ENCODE data around the gene GPR3.
A peak's percentile ranks its signal among the peaks of the same experiment; 100 is the strongest.
"Not testable (repeated sequence)": the region's sequence is repeated elsewhere in the genome, so short reads cannot be mapped to it uniquely, and the experiment has no call there.

GPR3 gene

DNA sequence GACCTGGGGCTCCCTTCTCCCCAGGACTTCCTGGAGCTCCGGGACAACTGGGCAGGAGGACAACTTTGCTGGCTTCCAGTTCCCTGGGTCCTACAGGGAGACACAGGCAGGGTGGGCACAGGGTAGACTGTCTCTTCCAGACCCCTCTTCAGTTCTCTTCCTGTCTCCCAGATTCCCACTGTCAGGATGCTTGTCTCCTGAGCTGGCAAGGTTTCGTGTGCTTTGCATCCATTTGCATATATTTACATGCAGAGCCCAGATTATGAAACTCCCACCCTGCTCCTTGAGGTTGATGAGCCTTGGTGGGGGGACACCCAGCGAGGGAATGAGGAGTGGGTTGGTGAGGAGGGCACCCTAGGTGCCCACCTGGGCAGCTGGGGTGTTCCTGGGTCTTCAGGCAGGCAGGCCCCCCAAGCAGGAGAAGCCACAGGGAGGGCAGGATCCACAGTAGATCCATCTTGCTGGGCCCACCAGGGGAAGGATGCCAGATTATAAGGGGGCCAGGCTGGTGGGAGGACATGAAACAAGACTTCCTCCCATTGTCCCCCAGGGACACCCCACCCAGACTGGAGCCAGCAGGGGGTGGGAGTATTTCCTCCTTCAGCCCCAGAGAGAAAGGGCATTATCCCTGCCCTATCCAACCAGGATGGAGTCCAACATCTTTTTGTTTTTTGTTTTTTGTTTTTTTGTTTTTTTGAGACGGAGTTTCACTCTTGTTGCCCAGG, 17.9 kb upstream of the GPR3 start, which contains the start of gene FCN3:
TSS of gene FCN3 (minus strand) at position 463 of the 725 bp plus-strand sequence. CDS start at position 457, 6 bp downstream.
- no peak within 1 kb of the TSS for H3K4me3 ChIP-seq (ENCODE audit: low read depth, low read length)
- no peak for DNase-seq (ENCODE audit: low read depth)

DNA sequence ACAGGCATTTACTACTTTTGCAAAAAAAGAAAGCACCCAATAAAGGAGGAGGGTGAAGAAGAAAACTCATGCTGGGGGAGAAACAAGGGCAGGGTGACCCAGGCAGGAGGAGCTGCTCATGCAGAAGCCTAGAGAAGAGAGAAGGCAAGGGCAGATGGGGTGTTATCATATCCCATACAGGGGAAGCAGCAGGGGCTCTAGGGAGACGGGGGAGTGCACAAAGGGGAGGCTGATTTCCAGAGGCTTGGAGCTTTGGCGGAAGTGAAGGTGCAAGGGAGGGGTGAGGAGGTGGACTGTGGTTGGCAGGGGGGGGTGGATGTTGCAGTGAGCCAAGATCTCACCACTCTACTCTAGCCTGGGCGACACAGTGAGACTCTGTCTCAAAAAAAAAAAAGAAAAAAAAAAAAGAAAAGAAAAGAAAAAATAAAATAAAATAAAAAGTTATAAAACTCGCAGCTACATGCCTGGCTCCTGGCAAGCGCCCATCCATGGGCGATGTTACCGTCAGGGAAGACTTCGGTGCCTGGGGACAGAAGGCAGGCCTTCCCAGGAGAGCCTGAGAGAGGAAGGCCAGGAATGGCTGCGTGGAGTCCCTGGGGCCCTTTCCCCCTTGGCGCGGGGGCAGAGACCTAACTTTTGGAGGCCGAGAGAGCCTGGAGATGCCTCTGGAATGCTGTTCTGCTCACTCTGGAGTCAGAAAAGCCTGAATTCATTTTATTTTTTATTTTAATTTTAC, 14.5 kb upstream of the GPR3 start:
- H3K4me3 ChIP-seq (ENCODE audit: low read depth, low read length), result no peak overlapping the region
- no peak for DNase-seq (ENCODE audit: low read depth)

DNA sequence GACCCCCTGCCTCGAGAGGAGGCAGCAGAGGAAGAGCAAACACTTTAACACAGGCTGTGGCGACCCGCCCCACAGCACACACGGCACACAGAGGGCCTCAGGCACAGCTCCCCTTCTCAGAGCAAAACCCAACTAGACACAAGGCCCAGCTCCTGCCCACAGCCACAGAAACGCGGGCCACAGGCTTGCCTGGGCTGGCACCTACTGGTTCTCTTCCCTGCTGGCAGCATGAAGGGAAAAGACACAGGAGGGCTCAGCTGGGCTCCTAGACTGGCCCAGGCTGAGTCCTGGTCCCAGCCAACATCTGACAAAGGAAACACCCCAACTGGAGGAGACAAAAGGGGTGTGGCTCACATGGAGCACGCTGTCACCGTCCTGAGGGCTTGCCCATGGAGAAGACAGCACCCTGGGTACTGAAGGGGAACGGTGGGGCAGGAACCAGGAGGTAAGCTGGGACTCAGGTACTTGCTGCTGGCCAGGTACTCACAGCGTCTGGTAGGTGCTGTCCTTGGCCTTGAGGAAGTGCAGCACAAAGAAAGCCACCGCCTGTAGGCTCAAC, 12.8 kb upstream of the GPR3 start:
- H3K4me3 ChIP-seq (ENCODE audit: low read depth, low read length), result no peak overlapping the region
- no peak for DNase-seq (ENCODE audit: low read depth)

DNA sequence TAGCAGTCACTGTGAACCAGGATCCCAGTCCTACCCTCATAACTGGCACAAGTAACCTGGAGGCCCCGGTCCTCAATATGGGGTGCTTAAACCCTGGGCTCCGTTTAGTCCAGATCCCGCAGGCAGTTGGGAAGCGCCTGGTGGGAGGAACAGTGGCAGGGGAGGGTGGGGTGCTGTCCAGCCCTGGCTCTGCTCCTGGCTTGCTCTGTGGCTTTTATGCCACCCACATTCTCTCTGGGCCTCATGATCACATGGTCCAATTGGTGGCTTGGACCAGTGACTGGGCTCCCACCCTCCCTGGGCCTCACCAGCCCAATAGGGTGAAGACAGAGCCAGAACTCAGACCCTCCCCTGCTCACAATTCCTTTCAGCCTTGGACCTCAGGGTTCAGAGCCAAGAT, 12.2 kb upstream of the GPR3 start:
- no peak overlapping the region for H3K4me3 ChIP-seq (ENCODE audit: low read depth, low read length)
- DNase-seq (ENCODE audit: low read depth), result no peak

DNA sequence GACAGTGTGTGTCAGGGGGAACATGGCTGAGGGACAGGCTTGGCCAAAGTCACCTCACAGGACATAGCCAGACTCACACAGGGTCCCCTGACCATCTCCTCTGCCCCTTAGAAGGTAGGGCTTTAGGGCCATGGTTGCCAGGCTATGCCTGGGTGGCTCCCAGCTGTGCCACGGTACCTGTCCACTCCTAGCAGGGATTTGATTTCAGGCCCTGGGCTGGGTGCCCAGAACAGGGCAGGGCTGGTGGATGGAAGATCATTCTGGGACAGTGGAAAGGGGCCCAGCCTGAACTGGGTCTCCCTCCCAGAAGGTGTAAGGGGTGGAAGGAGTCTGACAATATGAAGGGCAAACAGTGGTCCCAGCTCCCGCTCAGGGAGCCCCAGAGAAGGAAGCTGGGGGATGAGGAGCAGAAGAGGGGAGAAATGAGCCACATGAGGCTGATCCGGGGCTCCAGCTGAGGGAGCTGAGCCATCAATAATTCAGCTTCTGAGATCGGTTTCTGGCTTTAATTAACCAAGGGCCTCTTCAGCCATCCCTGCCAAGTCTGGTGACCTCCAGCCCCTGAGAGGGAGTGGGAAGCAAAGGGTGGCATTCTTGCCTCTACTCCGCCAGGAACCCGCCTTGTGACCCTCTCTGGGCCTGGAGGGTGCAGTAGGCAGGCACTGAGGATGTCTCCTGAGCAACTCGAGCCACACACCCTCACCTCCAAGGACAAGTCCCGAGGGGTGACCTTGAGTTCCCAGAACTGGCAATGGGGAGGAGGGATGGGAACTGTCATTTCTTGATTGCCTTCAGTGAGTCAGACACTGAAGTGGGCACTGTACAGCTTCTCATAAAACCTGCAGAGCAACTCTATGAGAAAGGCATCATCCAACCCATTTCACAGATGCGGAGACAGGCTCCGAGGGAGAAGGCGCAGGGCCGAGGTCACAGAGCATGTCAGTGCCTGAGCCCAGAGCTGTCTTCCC, 11.4 kb upstream of the GPR3 start:
- no peak overlapping the region for H3K4me3 ChIP-seq (ENCODE audit: low read depth, low read length)
- no peak for DNase-seq (ENCODE audit: low read depth)

DNA sequence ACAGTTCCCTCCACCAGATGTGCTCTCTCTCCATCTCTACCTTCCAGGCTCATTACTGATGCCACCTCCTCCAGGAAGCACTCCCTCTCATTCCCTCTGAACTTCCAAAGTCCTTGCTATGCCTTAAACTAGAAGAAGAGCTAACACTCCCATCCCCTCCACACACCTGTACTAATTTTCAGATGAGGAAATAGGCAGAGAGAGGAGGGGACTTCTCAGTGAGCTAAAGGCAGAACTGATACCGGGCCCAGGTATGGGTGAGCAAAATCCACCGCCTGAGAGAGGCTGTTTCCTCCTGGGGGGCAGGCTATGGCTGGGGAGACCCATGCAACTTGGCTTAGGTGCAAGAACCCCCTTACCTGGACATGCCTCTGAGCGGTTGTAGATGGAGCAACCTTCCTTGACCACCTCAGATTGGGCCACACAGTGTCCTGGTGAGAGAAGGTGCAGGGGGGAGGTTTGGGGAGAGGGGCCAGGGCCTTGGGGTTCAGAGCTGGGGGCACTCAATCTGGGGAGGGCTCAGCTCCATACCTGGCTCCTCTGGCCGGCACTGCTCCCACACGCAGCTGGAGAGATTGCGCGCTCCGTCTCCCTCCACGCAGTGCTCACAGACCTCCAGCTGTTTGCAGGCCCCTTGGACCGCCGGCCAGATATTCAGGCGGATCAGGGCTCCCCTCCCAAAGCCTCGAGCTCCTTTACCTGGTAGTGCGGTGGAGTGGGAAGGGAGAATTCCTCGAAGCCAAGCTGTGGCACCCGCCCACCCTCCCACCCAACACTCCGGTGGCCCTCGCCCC, 10.3 kb upstream of the GPR3 start:
- H3K4me3 ChIP-seq (ENCODE audit: low read depth, low read length), result no peak overlapping the region
- DNase-seq (ENCODE audit: low read depth), result no peak

DNA sequence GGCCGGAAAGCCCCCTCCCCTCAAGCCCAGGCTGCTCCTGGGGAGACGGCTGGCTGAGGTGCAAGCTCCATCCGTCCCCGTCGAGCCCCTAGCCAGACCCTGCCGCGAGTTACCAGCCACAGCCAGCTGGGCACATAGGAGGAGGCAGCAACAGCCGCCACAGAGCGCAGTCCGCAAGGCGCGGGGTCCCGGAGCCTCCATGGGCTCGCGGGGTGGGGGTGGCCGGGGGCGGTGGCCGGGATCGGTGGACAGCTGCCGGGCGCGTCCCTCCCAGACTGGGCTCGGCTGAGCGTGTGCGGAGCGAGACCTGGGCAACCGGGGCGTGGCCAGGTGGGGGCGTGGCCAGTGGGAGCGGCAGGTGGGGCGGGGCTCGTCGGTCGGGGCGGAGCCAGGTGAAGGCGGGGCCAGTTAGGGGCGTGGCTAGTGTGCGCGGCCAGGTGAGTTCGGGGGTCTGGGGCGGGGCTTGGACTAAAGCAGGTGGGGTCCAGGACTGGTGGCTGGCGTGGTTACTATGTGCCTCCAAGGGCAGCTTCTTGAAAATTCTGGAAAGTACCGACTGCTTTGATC, 9.3 kb upstream of the GPR3 start, which contains the start of gene CD164L2:
TSS of gene CD164L2 (minus strand) at position 295 of the 567 bp plus-strand sequence. CDS start at position 201, 94 bp downstream.
- DNase-seq (ENCODE audit: low read depth), result no peak
- H3K4me3 ChIP-seq (ENCODE audit: low read depth, low read length), result no peak within 1 kb of the TSS

DNA sequence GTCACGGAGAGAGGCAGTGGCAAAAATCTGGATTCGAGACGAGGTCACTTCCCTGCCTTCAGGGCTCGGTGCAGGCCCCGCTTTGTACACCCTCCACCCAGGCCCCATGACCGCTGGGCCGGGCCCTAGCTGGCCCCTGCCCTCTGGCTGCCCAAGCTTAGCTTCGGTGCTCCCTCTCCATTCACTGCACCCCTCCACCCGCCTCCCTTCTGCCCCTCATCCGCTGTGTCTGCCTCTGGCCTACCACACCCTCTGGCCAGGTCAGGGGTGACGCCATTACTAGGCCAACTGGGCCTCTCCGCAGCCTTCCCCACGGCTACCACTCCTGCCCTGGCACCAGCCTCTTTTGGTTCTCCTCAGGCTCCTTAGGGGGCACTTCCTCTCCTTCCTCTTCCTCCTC, 8.8 kb upstream of the GPR3 start:
- no peak for DNase-seq (ENCODE audit: low read depth)
- H3K4me3 ChIP-seq (ENCODE audit: low read depth, low read length), result no peak overlapping the region

DNA sequence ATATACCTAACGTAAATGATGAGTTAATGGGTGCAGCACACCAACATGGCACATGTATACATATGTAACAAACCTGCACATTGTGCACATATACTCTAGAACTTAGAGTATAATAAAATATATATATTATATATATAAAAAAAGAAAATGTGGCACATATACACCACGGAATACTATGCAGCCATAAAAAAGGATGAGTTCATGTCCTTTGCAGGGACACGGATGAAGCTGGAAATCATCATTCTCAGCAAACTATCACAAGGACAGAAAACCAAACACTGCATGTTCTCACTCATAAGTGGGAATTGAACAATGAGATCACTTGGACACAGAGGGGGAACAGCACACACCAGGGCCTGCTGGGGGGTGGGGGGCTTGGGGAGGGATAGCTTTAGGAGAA, 7.6 kb upstream of the GPR3 start:
- not testable (repeated sequence) for DNase-seq (ENCODE audit: low read depth); H3K4me3 ChIP-seq (ENCODE audit: low read depth, low read length)

DNA sequence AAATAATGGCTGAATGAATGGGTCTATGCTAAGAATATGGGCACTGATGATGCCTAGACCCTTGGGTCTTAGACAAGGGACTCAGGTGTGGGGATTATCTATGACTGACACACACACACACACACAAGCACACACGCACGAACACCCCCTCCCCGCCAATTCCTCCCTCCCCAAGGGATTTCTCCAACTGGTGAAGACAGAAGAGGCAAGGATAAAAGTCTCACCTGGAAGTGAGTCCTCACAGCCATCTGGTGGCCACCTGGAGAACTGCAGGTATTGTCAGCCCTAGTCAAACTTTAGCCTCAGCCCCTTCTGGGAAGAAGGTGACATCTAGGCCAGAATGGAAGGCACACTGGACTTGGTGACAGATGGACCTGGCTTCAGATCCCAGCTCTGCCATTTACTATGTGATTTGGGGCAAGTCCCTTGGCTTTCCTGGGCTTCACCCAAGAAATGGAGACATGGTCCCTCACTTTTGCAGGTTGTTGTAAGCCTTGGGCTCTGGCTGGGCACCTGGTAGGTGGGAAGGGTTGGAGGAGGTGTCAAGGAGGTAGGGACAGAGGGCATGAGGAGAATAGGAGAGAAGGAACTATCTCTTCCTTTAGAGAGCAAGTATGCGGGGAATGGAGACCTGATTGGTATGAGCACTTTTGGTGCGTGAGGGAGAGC, 4.0 kb upstream of the GPR3 start:
- no peak overlapping the region for H3K4me3 ChIP-seq (ENCODE audit: low read depth, low read length)
- no peak for DNase-seq (ENCODE audit: low read depth)

DNA sequence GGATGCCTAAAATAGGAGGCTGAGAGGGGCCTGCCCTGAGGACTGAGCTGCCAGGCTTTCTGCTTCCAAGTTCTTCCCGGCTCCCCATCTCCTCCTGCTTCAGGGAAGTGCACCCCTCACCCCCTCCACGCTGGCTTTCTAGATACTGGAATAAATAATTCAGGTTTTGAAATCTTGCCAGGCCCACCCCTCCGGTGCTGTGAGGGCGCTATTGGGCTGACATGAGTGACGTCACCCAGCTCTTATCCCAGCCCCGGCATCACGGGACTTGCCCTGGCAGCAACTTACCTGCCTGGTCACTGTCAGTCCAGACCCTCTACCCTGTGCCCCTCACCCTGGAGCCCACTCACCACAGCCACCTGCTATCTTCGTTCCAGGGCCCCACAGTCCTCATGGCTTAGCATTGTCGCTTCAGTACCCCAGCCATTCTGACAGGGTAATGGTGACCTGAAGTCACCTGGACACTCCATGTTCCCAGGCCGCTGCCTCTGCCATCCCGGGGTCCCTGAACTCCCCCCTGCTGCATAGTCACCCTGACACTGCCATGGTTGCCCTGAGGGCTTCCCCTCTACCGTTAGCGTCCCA, 819 bp upstream of the GPR3 start:
- no peak for DNase-seq (ENCODE audit: low read depth)
- H3K4me3 ChIP-seq (ENCODE audit: low read depth, low read length), result peak overlapping the region; percentile 76

DNA sequence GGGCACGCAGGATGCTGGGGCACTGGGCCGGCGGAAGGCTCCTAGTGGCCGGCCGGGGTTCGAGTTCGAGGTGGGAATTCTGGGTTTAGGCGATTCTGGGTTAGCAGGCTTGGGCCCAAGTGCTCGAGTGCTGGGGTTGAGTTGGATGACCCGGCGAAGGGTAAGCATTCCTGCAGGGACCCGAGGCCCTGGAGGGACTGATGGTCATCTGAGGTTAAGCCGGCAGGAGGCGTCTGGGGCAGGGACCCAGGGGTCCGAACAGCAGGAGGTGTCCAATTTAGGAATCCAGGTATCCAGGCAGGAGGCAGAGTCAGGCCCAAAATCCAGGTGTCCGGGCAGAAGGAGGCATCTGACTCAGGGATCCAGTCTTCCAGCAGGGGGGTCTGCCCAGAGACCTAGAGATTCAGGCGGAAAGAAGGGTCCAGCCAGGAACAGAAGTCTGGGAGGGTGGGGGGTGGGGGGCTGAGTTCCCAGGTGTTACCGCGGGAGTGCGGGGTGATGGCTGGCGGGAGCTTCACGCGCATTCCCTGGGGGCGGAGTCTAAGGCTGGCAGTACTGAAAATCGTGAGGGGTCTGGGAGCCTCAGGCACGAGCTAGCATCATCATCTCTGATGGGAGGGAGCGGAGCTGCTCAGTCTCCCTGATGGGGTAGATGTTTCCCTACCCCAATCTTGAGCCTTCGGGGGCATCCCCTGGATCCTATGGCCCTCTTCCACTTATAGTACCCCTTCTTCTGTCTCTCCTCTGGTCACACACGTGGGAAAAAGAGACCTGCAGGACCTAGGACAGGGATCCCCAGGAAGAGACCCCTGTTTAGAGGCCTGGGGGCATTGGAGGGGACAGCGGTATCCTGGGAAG, 585 bp downstream of the GPR3 start:
- peak overlapping the region; percentile 76 for H3K4me3 ChIP-seq (ENCODE audit: low read depth, low read length)
- no peak for DNase-seq (ENCODE audit: low read depth)

DNA sequence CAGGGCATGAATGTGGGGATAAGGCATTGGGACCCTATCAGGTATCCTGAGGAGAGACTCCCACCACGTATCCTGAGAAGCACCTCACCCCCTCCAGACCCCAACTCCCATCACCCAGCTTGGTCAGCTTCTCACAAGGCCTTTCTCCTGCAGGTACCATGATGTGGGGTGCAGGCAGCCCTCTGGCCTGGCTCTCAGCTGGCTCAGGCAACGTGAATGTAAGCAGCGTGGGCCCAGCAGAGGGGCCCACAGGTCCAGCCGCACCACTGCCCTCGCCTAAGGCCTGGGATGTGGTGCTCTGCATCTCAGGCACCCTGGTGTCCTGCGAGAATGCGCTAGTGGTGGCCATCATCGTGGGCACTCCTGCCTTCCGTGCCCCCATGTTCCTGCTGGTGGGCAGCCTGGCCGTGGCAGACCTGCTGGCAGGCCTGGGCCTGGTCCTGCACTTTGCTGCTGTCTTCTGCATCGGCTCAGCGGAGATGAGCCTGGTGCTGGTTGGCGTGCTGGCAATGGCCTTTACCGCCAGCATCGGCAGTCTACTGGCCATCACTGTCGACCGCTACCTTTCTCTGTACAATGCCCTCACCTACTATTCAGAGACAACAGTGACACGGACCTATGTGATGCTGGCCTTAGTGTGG, 1.3 kb downstream of the GPR3 start:
- DNase-seq (ENCODE audit: low read depth), result no peak
- H3K4me3 ChIP-seq (ENCODE audit: low read depth, low read length), result no peak overlapping the region

DNA sequence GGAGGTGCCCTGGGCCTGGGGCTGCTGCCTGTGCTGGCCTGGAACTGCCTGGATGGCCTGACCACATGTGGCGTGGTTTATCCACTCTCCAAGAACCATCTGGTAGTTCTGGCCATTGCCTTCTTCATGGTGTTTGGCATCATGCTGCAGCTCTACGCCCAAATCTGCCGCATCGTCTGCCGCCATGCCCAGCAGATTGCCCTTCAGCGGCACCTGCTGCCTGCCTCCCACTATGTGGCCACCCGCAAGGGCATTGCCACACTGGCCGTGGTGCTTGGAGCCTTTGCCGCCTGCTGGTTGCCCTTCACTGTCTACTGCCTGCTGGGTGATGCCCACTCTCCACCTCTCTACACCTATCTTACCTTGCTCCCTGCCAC, 1.8 kb downstream of the GPR3 start:
- no peak overlapping the region for H3K4me3 ChIP-seq (ENCODE audit: low read depth, low read length)
- DNase-seq (ENCODE audit: low read depth), result no peak

DNA sequence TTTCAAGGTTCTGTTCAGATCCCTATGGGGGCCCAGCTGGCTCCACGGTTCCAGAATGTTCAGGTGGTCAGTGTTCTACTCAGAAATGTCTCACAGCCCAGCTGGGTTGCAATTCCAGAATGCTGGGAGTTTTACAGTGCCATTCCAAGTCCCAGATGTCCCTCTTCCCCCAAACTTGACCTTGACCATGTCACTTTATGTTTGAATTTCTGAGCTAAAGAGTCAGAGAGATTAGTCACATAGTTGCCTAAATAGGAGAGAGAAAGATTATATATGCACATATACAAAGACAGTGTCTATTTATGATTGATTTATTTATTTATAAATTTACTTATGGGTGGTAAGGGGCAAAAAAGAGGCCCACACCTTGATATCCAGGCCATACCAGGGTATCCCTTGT, 2.5 kb downstream of the GPR3 start:
- H3K4me3 ChIP-seq (ENCODE audit: low read depth, low read length), result no peak overlapping the region
- DNase-seq (ENCODE audit: low read depth), result no peak

DNA sequence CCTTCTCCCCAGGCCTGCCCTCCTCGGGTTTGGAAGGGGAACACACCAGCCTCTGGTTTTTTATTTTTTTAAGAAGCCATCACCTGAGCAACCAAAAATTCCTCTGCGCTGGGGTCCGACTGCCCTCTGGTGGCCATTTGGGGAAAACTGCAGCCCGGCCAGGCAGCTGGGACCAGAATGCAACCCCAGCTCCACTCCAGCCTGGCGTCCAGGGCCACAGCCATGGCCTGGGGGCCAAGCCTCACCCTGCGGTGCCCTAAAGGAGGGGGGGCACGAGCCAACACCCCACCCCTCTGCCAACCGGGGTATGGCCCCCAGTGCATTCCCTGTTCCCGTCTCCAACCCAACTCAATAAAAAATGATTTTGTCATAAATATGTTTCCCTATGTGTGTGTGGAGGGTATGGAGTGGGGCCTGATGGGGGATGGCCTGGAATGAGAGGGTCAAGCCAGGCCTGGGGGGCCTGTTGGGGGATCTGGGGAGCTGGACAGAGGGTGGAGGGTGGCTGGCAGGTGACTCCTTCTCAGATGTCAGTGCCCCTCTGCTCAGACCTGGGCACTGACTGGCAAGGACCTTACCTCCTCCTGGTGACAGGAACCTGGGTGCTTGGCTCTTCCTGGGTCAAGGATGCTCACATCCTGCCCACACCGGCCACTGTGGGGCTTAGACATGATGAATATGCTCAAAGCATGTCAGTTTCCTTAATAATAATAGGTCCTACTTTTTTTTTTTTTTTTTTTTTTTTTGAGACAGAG, 3.2 kb downstream of the GPR3 start:
- no peak overlapping the region for H3K4me3 ChIP-seq (ENCODE audit: low read depth, low read length)
- DNase-seq (ENCODE audit: low read depth), result no peak

All from skeletal muscle cell (primary cell).